Central memory CD4-positive, alpha-beta T cell (primary cell): ENCODE data around the gene POLRMT.
A peak's percentile ranks its signal among the peaks of the same experiment; 100 is the strongest.

Experiments
- DNase-seq: peaks from one replicate; pipeline ENCODE4 v3.0.0; 2022

Gene POLRMT

GRCh38 chr19:575527-576506 lies 57.5 kb downstream of the POLRMT start:
- no peak for DNase-seq

GRCh38 chr19:574658-575526 lies 58.4 kb downstream of the POLRMT start:
- DNase-seq: no peak

GRCh38 chr19:573519-573825 lies 59.9 kb downstream of the POLRMT start:
- no peak for DNase-seq

GRCh38 chr19:572743-573518 lies 60.4 kb downstream of the POLRMT start:
- DNase-seq: no peak

- DNase-seq: peak; percentile 99
These were observed 61.1 kb downstream of the POLRMT start, which contains the start of gene BSG for GRCh38 chr19:572140-572742. Gene BSG, plus strand, starts transcription at chr19:572596. Its CDS starts 39 bp downstream, at chr19:572635.

GRCh38 chr19:571566-571974 lies 61.8 kb downstream of the POLRMT start:
- no peak for DNase-seq

GRCh38 chr19:570937-571565 lies 62.3 kb downstream of the POLRMT start:
- peak; percentile 72 for DNase-seq

- peak; percentile 24 for DNase-seq
These were observed 63.1 kb downstream of the POLRMT start for GRCh38 chr19:570251-570686.

- no peak for DNase-seq
These were observed 65.9 kb downstream of the POLRMT start for GRCh38 chr19:567296-567900.
